ENCODE data around the gene ZFYVE19.
"Not testable (repeated sequence)": the region's sequence is repeated elsewhere in the genome, so short reads cannot be mapped to it uniquely, and the experiment has no call there.

ZFYVE19 gene

DNA sequence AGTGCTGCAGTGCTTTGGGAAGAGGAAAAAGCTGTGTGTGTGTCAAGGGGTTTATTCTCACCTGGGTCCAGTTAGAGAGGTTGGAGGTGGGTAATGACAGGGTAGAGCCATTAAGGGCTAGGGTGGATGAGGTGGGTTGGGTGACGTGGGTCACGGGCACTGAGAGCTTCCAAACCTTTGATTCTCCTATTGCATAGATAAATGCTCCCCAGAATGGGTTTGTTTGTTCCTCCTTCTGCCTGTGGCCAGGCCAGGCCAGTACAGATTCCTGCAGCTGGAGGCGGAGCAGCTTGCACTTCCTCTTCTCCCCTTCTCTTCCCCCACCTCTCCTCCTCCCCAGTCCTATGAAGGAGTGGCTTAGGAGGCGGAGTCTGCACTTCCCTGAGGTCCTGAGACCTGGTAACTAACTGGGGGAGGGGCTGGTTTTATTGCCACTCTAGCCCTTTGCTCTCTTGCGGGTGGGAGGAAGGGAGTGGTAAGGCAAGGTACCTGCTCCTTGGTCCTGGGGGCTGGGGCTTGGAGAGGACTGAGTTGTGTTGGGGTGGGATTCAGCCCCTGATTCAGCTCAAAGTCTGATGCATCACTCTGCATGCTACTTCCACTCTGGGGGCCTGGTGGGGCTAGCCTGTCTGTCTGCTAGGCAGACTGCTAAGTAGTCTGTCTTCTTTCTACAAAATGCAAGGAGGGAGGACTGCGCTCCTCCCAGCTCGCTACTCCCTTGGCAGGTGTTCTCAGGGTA lies 40.5 kb downstream of the ZFYVE19 start:
- DNase-seq (ENCODE audit: low spot score): no peak

DNA sequence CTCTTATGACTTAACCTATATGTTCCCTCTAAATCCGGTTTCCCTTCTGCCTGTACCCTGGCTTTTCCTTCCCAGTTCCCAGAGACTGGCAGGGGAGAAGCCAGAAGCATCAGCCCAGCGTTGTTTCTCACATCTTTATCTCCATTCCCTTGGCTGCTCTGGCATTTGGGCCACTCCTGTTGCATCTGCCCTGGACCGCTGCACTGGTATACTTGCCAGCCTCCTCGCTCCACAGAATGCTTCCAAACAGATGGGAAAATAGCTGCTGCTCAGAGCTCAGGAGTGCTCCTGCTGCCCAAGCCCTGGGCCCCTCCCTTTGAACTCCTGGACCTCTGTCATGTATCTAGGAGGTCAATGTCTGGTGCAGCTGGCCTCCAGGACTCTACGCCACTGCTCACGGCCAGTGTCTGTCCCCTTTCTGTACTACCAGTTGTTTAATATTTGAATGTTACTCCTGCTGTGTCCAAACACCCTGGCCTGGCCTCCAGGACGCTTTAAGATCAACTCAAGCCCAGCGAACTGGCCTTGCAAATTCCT lies 43.8 kb downstream of the ZFYVE19 start:
- no peak for DNase-seq (ENCODE audit: low spot score)

DNA sequence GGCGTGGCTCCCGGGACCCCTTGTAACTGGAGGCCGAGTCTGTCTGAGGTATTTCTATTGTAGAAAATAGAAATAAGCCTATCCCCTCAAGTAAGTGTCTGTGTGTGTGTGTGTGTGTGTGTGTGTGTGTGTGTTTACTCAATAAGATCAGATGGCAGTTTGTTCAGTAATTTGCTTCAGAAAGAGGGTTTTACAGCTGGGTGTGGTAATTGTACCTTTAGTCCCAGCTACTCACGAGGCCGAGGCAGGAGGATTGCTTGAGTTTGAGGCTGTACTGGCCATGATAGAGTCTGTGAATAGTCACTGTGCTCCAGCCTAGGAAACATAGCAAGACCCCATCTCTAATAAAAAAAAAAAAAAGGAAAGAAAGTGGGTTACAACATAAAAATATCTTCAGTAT lies 45.6 kb downstream of the ZFYVE19 start:
- DNase-seq (ENCODE audit: low spot score): no peak

DNA sequence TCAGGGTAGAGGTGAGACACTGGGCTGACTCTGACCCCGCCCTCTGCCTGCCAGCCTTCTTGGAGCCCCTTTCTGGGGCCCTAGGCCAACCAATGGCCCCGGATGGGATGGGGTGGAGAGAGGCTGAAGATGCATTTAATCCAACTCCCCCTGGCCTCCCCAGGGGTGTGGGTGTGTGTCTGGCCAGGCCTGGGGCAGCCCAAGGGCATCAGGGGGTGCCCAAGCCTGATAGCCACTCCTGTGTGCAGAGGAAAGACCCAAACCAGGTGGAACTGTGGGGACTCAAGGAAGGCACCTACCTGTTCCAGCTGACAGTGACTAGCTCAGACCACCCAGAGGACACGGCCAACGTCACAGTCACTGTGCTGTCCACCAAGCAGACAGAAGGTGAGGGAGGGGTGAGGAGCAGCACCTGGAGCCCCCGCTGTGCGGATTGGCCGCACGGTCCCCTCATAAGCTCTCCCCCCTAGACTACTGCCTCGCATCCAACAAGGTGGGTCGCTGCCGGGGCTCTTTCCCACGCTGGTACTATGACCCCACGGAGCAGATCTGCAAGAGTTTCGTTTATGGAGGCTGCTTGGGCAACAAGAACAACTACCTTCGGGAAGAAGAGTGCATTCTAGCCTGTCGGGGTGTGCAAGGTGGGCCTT lies 46.5 kb downstream of the ZFYVE19 start:
- DNase-seq (ENCODE audit: low spot score): no peak

DNA sequence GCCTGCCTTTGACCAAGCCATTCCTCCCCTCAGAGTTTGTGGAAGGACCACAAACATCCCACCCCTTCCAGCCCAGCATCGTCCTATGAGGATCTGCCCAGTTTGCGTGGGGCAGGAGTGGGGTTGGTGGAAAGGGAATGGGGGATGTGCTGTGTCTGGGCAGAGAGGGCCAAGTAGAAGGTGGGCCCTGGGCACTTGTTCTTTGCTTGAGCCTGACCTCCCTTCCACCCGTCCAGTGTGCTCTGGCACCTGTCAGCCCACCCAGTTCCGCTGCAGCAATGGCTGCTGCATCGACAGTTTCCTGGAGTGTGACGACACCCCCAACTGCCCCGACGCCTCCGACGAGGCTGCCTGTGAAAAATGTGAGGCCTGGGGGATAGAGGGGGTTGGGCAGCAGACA lies 47.3 kb downstream of the ZFYVE19 start:
- DNase-seq (ENCODE audit: low spot score): no peak

DNA sequence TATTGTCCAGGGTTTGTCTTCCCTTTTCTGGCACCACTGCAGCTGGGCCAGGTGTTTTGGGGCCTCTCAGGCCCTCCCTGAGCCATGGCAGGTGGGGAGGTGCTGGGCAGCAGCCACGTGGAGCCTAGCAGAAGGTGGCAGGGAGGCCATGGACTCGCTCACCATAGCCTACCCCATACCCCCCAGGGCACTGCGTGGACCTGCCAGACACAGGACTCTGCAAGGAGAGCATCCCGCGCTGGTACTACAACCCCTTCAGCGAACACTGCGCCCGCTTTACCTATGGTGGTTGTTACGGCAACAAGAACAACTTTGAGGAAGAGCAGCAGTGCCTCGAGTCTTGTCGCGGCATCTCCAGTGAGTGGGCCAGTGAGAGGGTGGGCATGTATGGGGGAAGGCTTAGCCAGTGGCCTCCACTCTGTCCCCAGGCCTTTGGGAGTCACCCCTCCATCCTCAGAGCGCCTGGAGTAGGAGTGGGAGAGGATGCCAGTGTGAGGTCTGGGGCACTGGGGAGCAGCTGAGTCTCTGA lies 48.9 kb downstream of the ZFYVE19 start:
- no peak for DNase-seq (ENCODE audit: low spot score)

DNA sequence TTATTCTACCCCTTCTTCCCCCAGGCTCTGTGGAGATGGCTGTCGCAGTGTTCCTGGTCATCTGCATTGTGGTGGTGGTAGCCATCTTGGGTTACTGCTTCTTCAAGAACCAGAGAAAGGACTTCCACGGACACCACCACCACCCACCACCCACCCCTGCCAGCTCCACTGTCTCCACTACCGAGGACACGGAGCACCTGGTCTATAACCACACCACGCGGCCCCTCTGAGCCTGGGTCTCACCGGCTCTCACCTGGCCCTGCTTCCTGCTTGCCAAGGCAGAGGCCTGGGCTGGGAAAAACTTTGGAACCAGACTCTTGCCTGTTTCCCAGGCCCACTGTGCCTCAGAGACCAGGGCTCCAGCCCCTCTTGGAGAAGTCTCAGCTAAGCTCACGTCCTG lies 49.9 kb downstream of the ZFYVE19 start:
- DNase-seq (ENCODE audit: low spot score): no peak

DNA sequence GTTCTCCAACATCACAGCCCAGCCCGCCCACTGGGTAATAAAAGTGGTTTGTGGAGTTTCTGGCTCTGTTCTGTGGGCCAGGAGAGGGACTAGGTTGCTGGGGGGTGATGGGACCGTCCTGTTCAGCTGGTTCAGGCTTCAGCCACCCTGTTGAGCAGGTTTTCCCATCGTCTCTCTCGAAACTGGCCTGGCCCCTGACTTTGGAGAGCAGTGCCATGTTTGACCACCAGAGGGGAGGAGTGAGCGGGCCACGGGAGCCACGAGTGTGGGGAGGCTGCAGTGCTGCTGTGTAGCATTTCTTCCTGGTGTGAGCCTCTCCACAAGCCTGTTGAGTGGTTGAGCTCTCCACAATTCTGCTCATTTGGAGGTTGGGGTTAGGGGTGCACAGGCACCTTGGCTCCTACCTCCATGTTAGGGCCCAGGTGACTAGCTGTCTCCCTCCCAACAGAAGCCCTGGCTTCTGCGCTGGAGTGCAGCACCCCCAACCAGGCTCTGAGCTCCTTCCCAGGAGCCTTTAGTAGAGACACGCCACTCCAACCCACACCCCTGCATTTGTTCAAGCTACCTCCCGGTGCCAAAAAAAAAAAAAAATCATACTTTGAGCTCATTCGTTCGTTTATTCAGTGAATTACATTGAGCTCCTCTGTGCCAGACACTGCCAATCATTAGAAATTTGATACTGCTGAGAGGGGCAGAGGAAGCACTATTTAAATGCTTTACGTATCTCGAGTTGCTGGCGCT lies 50.9 kb downstream of the ZFYVE19 start:
- DNase-seq (ENCODE audit: low spot score): peak; percentile 94

DNA sequence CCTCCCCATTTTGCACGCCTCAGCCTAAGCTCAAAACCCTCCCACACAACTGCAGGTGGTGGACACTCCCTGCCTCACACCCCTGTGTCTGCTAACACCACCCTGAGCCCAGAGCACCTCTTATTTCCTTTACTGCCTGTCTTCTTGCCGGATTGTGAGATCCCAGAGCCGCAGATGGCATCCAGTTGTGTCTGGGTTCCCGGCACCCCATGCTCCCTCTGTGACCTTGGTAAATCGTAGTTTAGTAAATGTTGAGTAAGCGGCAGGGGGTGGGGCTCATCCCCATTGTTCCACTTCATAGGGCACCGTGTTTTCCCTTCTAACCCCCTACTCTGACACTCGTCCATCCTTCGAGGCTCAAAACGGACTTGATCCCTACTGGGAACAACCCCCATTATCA lies 51.8 kb downstream of the ZFYVE19 start:
- no peak for DNase-seq (ENCODE audit: low spot score)

DNA sequence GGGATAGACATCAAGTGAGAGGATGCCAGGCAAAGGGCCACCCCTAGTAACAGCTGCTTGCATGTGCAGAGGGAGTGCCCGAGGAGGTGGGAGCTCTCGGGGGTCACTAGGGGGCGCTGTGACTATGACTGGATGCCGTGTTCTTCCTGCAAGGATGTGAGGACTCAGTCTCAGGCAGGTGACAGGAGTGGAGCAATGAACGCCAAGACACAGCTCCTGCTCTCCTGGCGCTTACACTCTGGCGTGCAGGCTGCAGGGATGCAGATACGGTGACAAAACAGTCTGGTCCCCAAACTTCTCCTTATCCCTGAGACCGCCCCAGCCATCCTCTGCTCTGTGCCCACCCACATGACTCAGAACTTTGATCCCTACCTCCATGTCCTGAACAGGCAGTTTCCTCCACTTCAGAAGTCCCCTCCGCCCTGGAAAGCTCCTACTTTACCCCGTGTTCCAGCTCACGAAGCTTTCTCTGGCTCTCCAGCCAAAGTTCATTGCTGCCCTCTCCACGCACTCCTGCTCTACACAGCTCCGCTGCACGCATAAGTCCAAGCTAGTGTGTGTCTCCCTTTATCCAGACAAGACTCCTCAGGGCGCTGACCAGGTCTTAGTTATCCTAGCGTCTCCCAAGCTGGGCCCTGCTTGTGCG lies 52.4 kb downstream of the ZFYVE19 start:
- peak; percentile 83 for DNase-seq (ENCODE audit: low spot score)

DNA sequence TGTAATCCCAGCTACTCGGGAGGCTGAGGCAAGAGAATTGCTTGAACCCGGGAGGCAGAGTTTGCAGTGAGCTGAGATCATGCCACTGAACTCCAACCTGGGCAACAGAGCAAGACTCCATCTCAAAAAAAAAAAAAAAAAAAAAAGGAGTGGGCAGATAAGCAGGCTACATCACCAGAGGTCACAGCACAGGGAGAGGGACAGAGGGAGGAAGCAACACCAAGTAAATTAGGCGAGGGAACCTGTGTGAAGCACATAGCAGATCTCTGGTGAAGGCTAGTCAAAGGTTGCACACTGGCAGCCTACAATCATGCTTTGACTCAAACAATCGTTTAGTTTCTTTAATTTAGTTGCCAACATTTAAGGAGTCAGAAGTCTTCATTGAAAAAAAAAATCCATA lies 54.3 kb downstream of the ZFYVE19 start:
- not testable (repeated sequence) for DNase-seq (ENCODE audit: low spot score)

DNA sequence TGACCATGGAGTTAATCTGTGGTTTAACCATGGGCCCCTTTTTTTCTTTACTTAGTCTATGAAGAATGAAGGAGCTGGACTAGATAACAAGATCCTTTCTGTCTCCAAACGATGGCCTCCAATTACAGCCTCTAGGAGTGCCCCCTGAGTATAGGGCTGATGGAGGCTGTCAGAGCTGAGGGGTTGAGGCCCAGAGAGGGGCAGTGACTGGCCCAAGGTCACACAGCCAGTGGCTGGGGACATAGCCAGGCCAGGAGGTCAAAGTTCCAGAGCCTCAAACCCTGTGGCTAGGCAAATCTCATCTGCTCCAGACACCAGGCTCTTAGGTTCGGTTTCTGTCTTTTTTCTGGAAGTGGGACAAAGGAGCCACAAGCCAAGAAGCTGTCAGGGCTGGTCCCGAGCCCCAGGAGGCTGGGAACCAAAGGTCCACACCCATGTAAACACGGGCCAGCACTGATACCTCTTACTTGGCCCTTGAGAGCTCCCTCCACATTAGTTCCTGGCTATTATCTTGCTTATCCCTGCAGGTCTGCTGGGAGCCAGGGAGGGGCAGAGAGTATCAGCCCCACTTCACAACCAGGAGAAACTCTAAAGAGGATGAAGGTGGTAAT lies 56.9 kb downstream of the ZFYVE19 start:
- DNase-seq (ENCODE audit: low spot score): no peak

Measured in GM03348 (cell line).